ENCODE data around the gene OR13C5.

DNA sequence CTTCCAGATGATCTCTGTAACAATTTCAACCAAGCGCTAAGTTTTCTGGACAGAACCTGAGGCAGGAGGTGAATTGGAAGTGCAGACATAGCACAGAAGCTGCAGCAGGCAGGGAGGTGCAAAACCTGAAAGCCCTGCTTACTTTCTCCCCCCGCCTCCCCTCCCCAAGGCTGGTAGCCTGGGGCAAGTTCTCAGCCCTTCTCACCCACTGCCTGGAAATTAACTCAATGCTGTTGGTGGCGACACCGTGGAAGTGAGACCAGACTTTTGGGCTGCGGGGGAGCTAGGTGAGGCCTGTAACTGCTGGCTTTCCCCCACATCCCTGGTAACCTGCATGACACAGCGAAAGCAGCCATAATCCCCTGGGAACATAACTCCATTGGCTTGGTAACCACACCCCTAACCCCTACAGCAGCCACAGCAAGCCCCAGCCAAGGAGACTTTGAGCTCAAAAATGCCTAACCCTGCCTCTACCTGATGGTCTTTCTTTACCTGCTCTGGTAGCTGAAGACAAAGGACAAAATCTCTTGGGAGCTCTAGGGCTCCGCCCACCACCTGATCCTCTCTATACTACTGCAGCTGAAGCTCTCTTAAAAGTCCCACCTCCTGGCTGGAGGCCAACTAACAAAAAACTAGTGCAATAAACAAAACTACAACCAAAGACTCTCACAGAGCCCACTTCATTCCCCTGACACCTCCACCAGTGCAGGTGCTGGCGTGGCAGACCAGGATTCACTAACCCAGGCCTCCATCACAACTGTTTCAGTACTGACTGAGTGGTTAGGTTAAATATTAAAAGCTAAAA is 42.2 kb downstream of the OR13C5 start:
- TF ChIP-seq, protein P1, sequence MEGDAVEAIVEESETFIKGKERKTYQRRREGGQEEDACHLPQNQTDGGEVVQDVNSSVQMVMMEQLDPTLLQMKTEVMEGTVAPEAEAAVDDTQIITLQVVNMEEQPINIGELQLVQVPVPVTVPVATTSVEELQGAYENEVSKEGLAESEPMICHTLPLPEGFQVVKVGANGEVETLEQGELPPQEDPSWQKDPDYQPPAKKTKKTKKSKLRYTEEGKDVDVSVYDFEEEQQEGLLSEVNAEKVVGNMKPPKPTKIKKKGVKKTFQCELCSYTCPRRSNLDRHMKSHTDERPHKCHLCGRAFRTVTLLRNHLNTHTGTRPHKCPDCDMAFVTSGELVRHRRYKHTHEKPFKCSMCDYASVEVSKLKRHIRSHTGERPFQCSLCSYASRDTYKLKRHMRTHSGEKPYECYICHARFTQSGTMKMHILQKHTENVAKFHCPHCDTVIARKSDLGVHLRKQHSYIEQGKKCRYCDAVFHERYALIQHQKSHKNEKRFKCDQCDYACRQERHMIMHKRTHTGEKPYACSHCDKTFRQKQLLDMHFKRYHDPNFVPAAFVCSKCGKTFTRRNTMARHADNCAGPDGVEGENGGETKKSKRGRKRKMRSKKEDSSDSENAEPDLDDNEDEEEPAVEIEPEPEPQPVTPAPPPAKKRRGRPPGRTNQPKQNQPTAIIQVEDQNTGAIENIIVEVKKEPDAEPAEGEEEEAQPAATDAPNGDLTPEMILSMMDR (IDR thresholded peaks at IDR 0.05): no peak
- TF ChIP-seq POLR2A (IDR thresholded peaks at IDR 0.05) (no peak), EP300 (IDR thresholded peaks at IDR 0.05) (no peak)
